Activated CD4-positive, alpha-beta memory T cell treated with anti-CD3 and anti-CD28 coated beads, Interleukin-2, amount 10 ng/mL, durations not matched to agents 7 days and 5 days (primary cell): ENCODE results near the gene GYS2. TPM values are rescaled to one million over a fixed set of nuclear protein-coding genes. Genes with fewer than 3 reads are reported as not detected.
"Not testable (repeated sequence)": the region's sequence is repeated elsewhere in the genome, so short reads cannot be mapped to it uniquely, and the experiment has no call there.

ENCODE experiments used
- CTCF ChIA-PET: fragments of 350-600 bp; sonication (Branson Sonifier 250); formaldehyde crosslinking; loops from one replicate; lab custom pipeline; 2021; ENCODE audit warnings: antibody characterized with exemption, inconsistent platforms; lab: Charles Lee
- POLR2A ChIA-PET: fragments of 350-600 bp; sonication (Branson Sonifier 250); formaldehyde crosslinking; loops from one replicate; lab custom pipeline; 2021; ENCODE audit warnings: antibody characterized with exemption; lab: Charles Lee
- DNase-seq: peaks from one replicate; pipeline ENCODE4 v3.0.0-alpha.2; 2020
- H3K27ac Mint-ChIP-seq: one replicate; pipeline ENCODE4 v1.8.0; 2021; ENCODE audit warnings: mild to moderate bottlenecking, mixed read lengths
- H3K27me3 Mint-ChIP-seq: one replicate; pipeline ENCODE4 v1.8.0; 2021; ENCODE audit warnings: mixed read lengths
- H3K36me3 Mint-ChIP-seq: one replicate; pipeline ENCODE4 v1.8.0; 2021; ENCODE audit warnings: low read depth, mixed read lengths
- H3K4me1 Mint-ChIP-seq: one replicate; pipeline ENCODE4 v1.8.0; 2021; ENCODE audit warnings: mixed read lengths
- H3K4me3 Mint-ChIP-seq: one replicate; pipeline ENCODE4 v1.8.0; 2021; ENCODE audit warnings: mild to moderate bottlenecking, mixed read lengths
- H3K9me3 Mint-ChIP-seq: one replicate; pipeline ENCODE4 v1.8.0; 2021; ENCODE audit warnings: mixed read lengths
- total RNA-seq, 2 experiments: library from RNA; stranded (reverse); gene quantifications; one replicate each; pipeline ENCODE4 v1.2.3, GENCODE V29; 2021

Gene GYS2
- total RNA-seq, 2 experiments from 2014 or later: not detected

- POLR2A ChIA-PET: no interaction called here
Measured at GRCh38 chr12:21599143-21599999, 5.3 kb downstream of the GYS2 start.

GRCh38 chr12:21598651-21599050 is 6.0 kb downstream of the GYS2 start:
- Mint-ChIP-seq H3K27ac (no peak overlapping the region), H3K36me3 (no peaks in the 10 kb centered on the region)
- CTCF ChIA-PET: interaction anchor here (1.8 kb wide), 1 partner anchor 12 kb away, joined by 4 read pairs; no protein-coding TSS in a partner anchor

More at GRCh38 chr12:21599143-21599999, 5.3 kb downstream of the GYS2 start:
- H3K9me3 Mint-ChIP-seq: peaks cover 2% of the 10 kb centered on the region
- H3K4me3 Mint-ChIP-seq: no peak overlapping the region
- H3K27ac Mint-ChIP-seq: no peak overlapping the region
- DNase-seq: no peak
- CTCF ChIA-PET: interaction anchor here (1.8 kb wide), 1 partner anchor 11 kb away, joined by 4 read pairs; no protein-coding TSS in a partner anchor
- peaks cover 3% of the 10 kb centered on the region for H3K27me3 Mint-ChIP-seq
- no peaks in the 10 kb centered on the region for H3K4me1 Mint-ChIP-seq
- no peaks in the 10 kb centered on the region for H3K36me3 Mint-ChIP-seq

GRCh38 chr12:21595356-21595755 is 9.3 kb downstream of the GYS2 start:
- H3K4me1 Mint-ChIP-seq, H3K4me3 Mint-ChIP-seq, H3K27ac Mint-ChIP-seq, CTCF ChIA-PET, H3K36me3 Mint-ChIP-seq, POLR2A ChIA-PET, H3K27me3 Mint-ChIP-seq, DNase-seq: not testable (repeated sequence)
- H3K9me3 Mint-ChIP-seq: peaks cover 14% of the 10 kb centered on the region

More at GRCh38 chr12:21598651-21599050, 6.0 kb downstream of the GYS2 start:
- no peak for DNase-seq
- Mint-ChIP-seq H3K9me3 (peaks cover 2% of the 10 kb centered on the region), H3K27me3 (peaks cover 3% of the 10 kb centered on the region), H3K4me1 (no peaks in the 10 kb centered on the region), H3K4me3 (no peak overlapping the region)
- POLR2A ChIA-PET: no interaction called here

GRCh38 chr12:21585485-21585884 is 19.2 kb downstream of the GYS2 start:
- no peaks in the 10 kb centered on the region for H3K4me1 Mint-ChIP-seq
- no peak overlapping the region for H3K27ac Mint-ChIP-seq
- H3K36me3 Mint-ChIP-seq: peaks cover under 1% of the 10 kb centered on the region
- POLR2A ChIA-PET: no interaction called here
- H3K27me3 Mint-ChIP-seq: no peaks in the 10 kb centered on the region
- DNase-seq: no peak
- H3K4me3 Mint-ChIP-seq: no peak overlapping the region
- peaks cover 12% of the 10 kb centered on the region for H3K9me3 Mint-ChIP-seq
- CTCF ChIA-PET: no interaction called here

- H3K36me3 Mint-ChIP-seq, H3K27me3 Mint-ChIP-seq, H3K27ac Mint-ChIP-seq, H3K4me1 Mint-ChIP-seq, CTCF ChIA-PET, H3K4me3 Mint-ChIP-seq, DNase-seq, POLR2A ChIA-PET: not testable (repeated sequence)
- H3K9me3 Mint-ChIP-seq: peaks cover 12% of the 10 kb centered on the region
Measured at GRCh38 chr12:21584403-21585182, 20.1 kb downstream of the GYS2 start.

- no peak overlapping the region for H3K4me3 Mint-ChIP-seq
- ChIA-PET CTCF (no interaction called here), POLR2A (no interaction called here)
- peaks cover 2% of the 10 kb centered on the region for H3K27me3 Mint-ChIP-seq
- no peak for DNase-seq
- no peak overlapping the region for H3K27ac Mint-ChIP-seq
- H3K36me3 Mint-ChIP-seq: no peaks in the 10 kb centered on the region
- H3K4me1 Mint-ChIP-seq: no peaks in the 10 kb centered on the region
- H3K9me3 Mint-ChIP-seq: peaks cover 12% of the 10 kb centered on the region
Measured at GRCh38 chr12:21583587-21583986, 21.1 kb downstream of the GYS2 start.

- Mint-ChIP-seq H3K9me3 (peaks cover 4% of the 10 kb centered on the region), H3K27ac (no peak overlapping the region), H3K4me3 (no peak overlapping the region), H3K36me3 (no peaks in the 10 kb centered on the region), H3K27me3 (peaks cover 2% of the 10 kb centered on the region), H3K4me1 (no peaks in the 10 kb centered on the region)
- DNase-seq: no peak
- POLR2A ChIA-PET: no interaction called here
- CTCF ChIA-PET: no interaction called here
Measured at GRCh38 chr12:21580748-21581516, 23.7 kb downstream of the GYS2 start.

- Mint-ChIP-seq H3K27me3 (peaks cover 2% of the 10 kb centered on the region), H3K4me3 (no peak overlapping the region), H3K9me3 (no peaks in the 10 kb centered on the region), H3K27ac (no peak overlapping the region), H3K4me1 (no peaks in the 10 kb centered on the region), H3K36me3 (no peaks in the 10 kb centered on the region)
- DNase-seq: no peak
- ChIA-PET POLR2A (no interaction called here), CTCF (no interaction called here)
Measured at GRCh38 chr12:21577516-21577915, 27.1 kb downstream of the GYS2 start.

GRCh38 chr12:21576431-21576830 is 28.2 kb downstream of the GYS2 start:
- peaks cover 2% of the 10 kb centered on the region for H3K27me3 Mint-ChIP-seq
- no peaks in the 10 kb centered on the region for H3K36me3 Mint-ChIP-seq
- DNase-seq: no peak
- ChIA-PET CTCF (interaction anchor here (1.0 kb wide), 1 partner anchor 103 kb away, joined by 3 read pairs; no protein-coding TSS in a partner anchor), POLR2A (no interaction called here)
- H3K27ac Mint-ChIP-seq: no peak overlapping the region
- H3K4me3 Mint-ChIP-seq: no peak overlapping the region
- H3K4me1 Mint-ChIP-seq: no peaks in the 10 kb centered on the region
- no peaks in the 10 kb centered on the region for H3K9me3 Mint-ChIP-seq

- CTCF ChIA-PET: interaction anchor here (1.2 kb wide), 1 partner anchor 14 kb away, joined by 3 read pairs; no protein-coding TSS in a partner anchor
- Mint-ChIP-seq H3K4me1 (no peaks in the 10 kb centered on the region), H3K36me3 (no peaks in the 10 kb centered on the region), H3K27me3 (peaks cover under 1% of the 10 kb centered on the region), H3K4me3 (no peak overlapping the region), H3K27ac (no peak overlapping the region), H3K9me3 (no peaks in the 10 kb centered on the region)
- POLR2A ChIA-PET: no interaction called here
- DNase-seq: no peak
Measured at GRCh38 chr12:21573733-21574358, 30.8 kb downstream of the GYS2 start.

GRCh38 chr12:21571046-21571445 is 33.6 kb downstream of the GYS2 start:
- Mint-ChIP-seq H3K4me3 (no peak overlapping the region), H3K4me1 (no peaks in the 10 kb centered on the region), H3K36me3 (no peaks in the 10 kb centered on the region), H3K27ac (no peak overlapping the region), H3K27me3 (no peaks in the 10 kb centered on the region), H3K9me3 (no peaks in the 10 kb centered on the region)
- ChIA-PET CTCF (no interaction called here), POLR2A (no interaction called here)
- DNase-seq: no peak

GRCh38 chr12:21568115-21568514 is 36.5 kb downstream of the GYS2 start:
- no peak for DNase-seq
- Mint-ChIP-seq H3K27me3 (no peaks in the 10 kb centered on the region), H3K27ac (no peak overlapping the region), H3K36me3 (no peaks in the 10 kb centered on the region), H3K4me3 (no peak overlapping the region), H3K9me3 (no peaks in the 10 kb centered on the region), H3K4me1 (no peaks in the 10 kb centered on the region)
- ChIA-PET POLR2A (no interaction called here), CTCF (no interaction called here)
